GM12891 (cell line): ENCODE measurements around the gene NUBP2.

Experiments
- POLR2A ChIP-seq: IDR thresholded peaks from 2 replicates; pipeline ENCODE4 v1.6.1; 2011; ENCODE audit warnings: low read depth, low read length, control low read depth
- POLR2AphosphoS5 ChIP-seq: IDR thresholded peaks from 2 replicates; pipeline ENCODE4 v1.6.1; 2011; ENCODE audit warnings: low read depth, low read length, control low read depth

GRCh38 chr16:1788708-1789100, 5.9 kb downstream of the NUBP2 start:
- TF ChIP-seq POLR2A (no peak), POLR2AphosphoS5 (no peak)
